GM12878 (cell line): Measurements from ENCODE around the gene LTB. TPM values are rescaled to one million over a fixed set of nuclear protein-coding genes. Genes with fewer than 3 reads are reported as not detected.

Source experiments
- CBFB ChIP-seq: IDR thresholded peaks from 2 replicates; pipeline ENCODE4 v1.6.1; 2016; ENCODE audit warnings: antibody characterized with exemption, low read depth
- CEBPZ ChIP-seq: fragments of 150-350 bp; IDR thresholded peaks from 2 replicates; pipeline ENCODE4 v1.6.1; 2016; ENCODE audit warnings: low read depth, low read length
- CUX1 ChIP-seq: IDR thresholded peaks from 2 replicates; pipeline ENCODE4 v1.6.1; 2012; ENCODE audit warnings: improper control_type of control experiment, low read depth, low read length; ENCODE audit not compliant: insufficient replicate concordance
- EED ChIP-seq: sonication (generic); IDR thresholded peaks from 2 replicates; pipeline ENCODE4 v1.6.1; 2016; ENCODE audit warnings: antibody characterized with exemption, low read depth
- HDAC6 ChIP-seq: fragments of 200-600 bp; sonication (generic); IDR thresholded peaks from one replicate; pipeline ENCODE4 v1.8.0; 2017; ENCODE audit warnings: antibody characterized with exemption; ENCODE audit not compliant: unreplicated experiment
- NFIC ChIP-seq: IDR thresholded peaks from 2 replicates; pipeline ENCODE4 v1.6.1; 2012; ENCODE audit warnings: low read depth, mild to moderate bottlenecking, inconsistent platforms, low read length, moderate library complexity
- NR2F1 ChIP-seq: fragments of 450-650 bp; conservative IDR thresholded peaks from 2 replicates; pipeline ENCODE4 v1.6.1; 2017; ENCODE audit warnings: mild to moderate bottlenecking
- RBBP5 ChIP-seq: fragments of 200-600 bp; sonication (generic); conservative IDR thresholded peaks from 2 replicates; pipeline ENCODE4 v1.6.1; 2016
- RCOR1 ChIP-seq: conservative IDR thresholded peaks from 2 replicates; pipeline ENCODE4 v1.6.1; 2012; ENCODE audit warnings: low read depth, low read length, improper control_type of control experiment
- RUNX3 ChIP-seq: IDR thresholded peaks from 2 replicates; pipeline ENCODE4 v1.6.1; 2012; ENCODE audit warnings: low read length, inconsistent platforms
- SIN3A ChIP-seq: IDR thresholded peaks from 2 replicates; pipeline ENCODE4 v1.6.1; 2012; ENCODE audit warnings: low read depth, low read length, improper control_type of control experiment
- TCF3 ChIP-seq: IDR thresholded peaks from 2 replicates; pipeline ENCODE4 v1.6.1; 2012; ENCODE audit warnings: low read depth, mild to moderate bottlenecking, low read length, borderline replicate concordance; ENCODE audit not compliant: insufficient read depth
- USF1 ChIP-seq: IDR thresholded peaks from 2 replicates; pipeline ENCODE4 v1.6.1; 2011; ENCODE audit warnings: borderline replicate concordance, low read depth, mild to moderate bottlenecking, moderate library complexity, mixed read lengths, low read length; ENCODE audit not compliant: insufficient read depth; ENCODE audit errors: extremely low read length
- ZNF622 ChIP-seq: fragments of 450-650 bp; IDR thresholded peaks from 2 replicates; pipeline ENCODE4 v1.6.1; 2017; ENCODE audit warnings: mild to moderate bottlenecking, inconsistent platforms
- ZSCAN29 ChIP-seq: fragments of 450-650 bp; IDR thresholded peaks from 2 replicates; pipeline ENCODE4 v1.6.1; 2017; ENCODE audit warnings: mild to moderate bottlenecking, moderate library complexity
- ZZZ3 ChIP-seq: IDR thresholded peaks from 2 replicates; pipeline ENCODE4 v1.6.1; 2011; ENCODE audit warnings: low read depth; ENCODE audit not compliant: control insufficient read depth, insufficient read length
- polyA plus RNA-seq, 11 experiments: library from polyadenylated mRNA; depleted of rRNA in 4 of 11; unstranded in 6 of 11; stranded (reverse) in 5 of 11; fragments of >200 nt; fragmentation: Nextera tagmentation in 4 of 11; fragmentation: Illumina TruSeq in 1 of 11; extraction: Ambion mirVana in 4 of 11; extraction: Trizol in 1 of 11; gene quantifications; 1 replicate in 1 of 11; 2 replicates in 10 of 11; pipeline versions ENCODE4 v1.2.1 to v1.2.3, GENCODE V29; 2011 to 2016; ENCODE audit warnings: inconsistent platforms in 2 of 11, missing spikeins in 2 of 11, low read depth in 1 of 11
- total RNA-seq, 4 experiments: library from RNA; depleted of rRNA in 3 of 4; stranded (reverse); fragments of >200 nt in 3 of 4; fragmentation: Illumina TruSeq in 1 of 4; extraction: Trizol in 1 of 4; gene quantifications; 2 replicates each; pipeline versions ENCODE4 v1.2.1 to v1.2.3, GENCODE V29; 2013 to 2021
- TF ChIP-seq, protein P1 (sequence below): fragments of 450-650 bp; IDR thresholded peaks from 2 replicates; pipeline ENCODE4 v1.6.1; 2018; ENCODE audit warnings: borderline replicate concordance, mild to moderate bottlenecking; ENCODE audit not compliant: partially characterized antibody

The LTB gene
- total and polyA plus RNA-seq, 10 of the 15 experiments (the other 5 are each of a cell fraction or from before 2014, with no cell fraction given), result 0.71 to 74.3 (median 20.0) TPM

DNA sequence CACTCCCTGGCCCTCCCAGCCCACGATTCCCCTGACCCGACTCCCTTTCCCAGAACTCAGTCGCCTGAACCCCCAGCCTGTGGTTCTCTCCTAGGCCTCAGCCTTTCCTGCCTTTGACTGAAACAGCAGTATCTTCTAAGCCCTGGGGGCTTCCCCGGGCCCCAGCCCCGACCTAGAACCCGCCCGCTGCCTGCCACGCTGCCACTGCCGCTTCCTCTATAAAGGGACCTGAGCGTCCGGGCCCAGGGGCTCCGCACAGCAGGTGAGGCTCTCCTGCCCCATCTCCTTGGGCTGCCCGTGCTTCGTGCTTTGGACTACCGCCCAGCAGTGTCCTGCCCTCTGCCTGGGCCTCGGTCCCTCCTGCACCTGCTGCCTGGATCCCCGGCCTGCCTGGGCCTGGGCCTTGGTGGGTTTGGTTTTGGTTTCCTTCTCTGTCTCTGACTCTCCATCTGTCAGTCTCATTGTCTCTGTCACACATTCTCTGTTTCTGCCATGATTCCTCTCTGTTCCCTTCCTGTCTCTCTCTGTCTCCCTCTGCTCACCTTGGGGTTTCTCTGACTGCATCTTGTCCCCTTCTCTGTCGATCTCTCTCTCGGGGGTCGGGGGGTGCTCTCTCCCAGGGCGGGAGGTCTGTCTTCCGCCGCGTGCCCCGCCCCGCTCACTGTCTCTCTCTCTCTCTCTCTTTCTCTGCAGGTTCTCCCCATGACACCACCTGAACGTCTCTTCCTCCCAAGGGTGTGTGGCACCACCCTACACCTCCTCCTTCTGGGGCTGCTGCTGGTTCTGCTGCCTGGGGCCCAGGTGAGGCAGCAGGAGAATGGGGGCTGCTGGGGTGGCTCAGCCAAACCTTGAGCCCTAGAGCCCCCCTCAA lies 9.9 kb downstream of the LTB start, which contains the start of gene LTA (continued):
- TF ChIP-seq USF1 (no peak), RCOR1 (0 out of 2 replicates have a peak, but pooled peaks have one; percentile 33), CUX1 (no peak), ZSCAN29 (no peak), NFIC (no peak), RBBP5 (no peak), SIN3A (no peak), ZZZ3 (no peak), CBFB (peak; percentile 71), CEBPZ (no peak), EED (peak; percentile 71), HDAC6 (no peak), TCF3 (peak; percentile 83), ZNF622 (no peak), NR2F1 (peak; percentile 22; the same call in 1 of the 2 replicates), RUNX3 (no peak)
- TF ChIP-seq, protein P1, sequence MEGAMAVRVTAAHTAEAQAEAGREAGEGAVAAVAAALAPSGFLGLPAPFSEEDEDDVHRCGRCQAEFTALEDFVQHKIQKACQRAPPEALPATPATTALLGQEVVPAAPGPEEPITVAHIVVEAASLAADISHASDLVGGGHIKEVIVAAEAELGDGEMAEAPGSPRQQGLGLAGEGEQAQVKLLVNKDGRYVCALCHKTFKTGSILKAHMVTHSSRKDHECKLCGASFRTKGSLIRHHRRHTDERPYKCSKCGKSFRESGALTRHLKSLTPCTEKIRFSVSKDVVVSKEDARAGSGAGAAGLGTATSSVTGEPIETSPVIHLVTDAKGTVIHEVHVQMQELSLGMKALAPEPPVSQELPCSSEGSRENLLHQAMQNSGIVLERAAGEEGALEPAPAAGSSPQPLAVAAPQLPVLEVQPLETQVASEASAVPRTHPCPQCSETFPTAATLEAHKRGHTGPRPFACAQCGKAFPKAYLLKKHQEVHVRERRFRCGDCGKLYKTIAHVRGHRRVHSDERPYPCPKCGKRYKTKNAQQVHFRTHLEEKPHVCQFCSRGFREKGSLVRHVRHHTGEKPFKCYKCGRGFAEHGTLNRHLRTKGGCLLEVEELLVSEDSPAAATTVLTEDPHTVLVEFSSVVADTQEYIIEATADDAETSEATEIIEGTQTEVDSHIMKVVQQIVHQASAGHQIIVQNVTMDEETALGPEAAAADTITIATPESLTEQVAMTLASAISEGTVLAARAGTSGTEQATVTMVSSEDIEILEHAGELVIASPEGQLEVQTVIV, result no peak
